Erythroblast (primary cell): ENCODE measurements around the gene LRMDA.

Experiments
- DNase-seq, 2 experiments: peaks; one replicate each; lab custom pipeline; 2025; lab: John Stamatoyannopoulos, UW
- GATA1 ChIP-seq: IDR thresholded peaks from 2 replicates; pipeline ENCODE4 v1.6.1; 2011; ENCODE audit warnings: low read depth, mild to moderate bottlenecking, control low read depth, low read length, moderate library complexity
- POLR2A ChIP-seq: IDR thresholded peaks from 2 replicates; pipeline ENCODE4 v1.6.1; 2011; ENCODE audit warnings: mild to moderate bottlenecking, low read length

The LRMDA gene

GRCh38 chr10:75663947-75664664, 232.7 kb downstream of the LRMDA start:
- DNase-seq = peak; percentile 17 to 46
- no peak for TF ChIP-seq GATA1
- no peak for TF ChIP-seq POLR2A

DNA sequence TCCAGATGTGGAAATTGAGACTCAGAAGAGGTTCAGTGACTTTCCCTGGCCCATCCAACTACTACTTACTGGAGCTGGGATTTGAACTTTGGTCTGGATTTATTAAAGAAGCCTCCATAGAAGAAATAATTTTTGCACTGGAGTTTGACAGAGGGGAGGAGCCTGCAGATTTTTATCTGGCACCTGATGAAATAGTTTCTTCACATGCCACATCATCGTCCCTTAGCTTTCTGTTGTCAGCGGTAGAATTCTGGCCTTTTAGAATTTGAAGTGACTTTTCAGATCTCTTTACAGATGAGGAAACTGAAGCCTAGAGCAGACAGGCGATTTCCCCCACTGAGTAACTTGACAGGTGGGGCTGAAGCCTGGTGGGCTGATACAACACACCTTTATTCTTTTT, 233.5 kb downstream of the LRMDA start:
- TF ChIP-seq POLR2A (no peak), GATA1 (no peak)
- DNase-seq = peak; percentile 16 to 60

- TF ChIP-seq GATA1 (no peak), POLR2A (no peak)
- DNase-seq = no peak
Measured at GRCh38 chr10:75665707-75666106, 234.3 kb downstream of the LRMDA start.

DNA sequence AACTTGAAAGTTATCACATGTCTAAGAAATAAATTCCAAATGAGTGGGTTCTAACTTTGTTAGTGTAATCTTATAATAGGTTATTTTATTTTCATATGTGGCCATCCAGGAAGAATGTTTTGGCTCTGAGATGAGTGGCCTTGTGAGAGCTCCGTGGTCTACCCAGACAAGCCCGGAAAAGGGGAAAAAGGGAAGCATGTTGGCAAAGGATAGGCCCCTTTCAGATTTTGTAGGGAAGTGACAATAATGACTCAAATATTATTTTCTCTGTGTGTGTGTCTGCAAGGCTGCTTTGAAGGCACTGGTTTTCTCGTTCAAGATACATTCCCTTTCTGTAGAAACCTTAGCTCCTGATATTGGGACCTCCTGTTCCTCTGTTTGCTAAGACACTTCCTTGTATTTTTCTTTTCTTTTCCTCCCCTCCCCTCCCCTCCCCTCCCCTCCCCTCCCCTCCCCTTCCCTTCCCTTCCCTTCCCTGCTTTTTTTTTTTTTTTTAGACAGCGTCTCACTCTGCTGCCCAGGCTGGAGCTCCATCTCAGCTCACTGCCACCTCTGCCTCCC, 240.8 kb downstream of the LRMDA start:
- DNase-seq = no peak
- TF ChIP-seq GATA1 (no peak), POLR2A (no peak)

DNA sequence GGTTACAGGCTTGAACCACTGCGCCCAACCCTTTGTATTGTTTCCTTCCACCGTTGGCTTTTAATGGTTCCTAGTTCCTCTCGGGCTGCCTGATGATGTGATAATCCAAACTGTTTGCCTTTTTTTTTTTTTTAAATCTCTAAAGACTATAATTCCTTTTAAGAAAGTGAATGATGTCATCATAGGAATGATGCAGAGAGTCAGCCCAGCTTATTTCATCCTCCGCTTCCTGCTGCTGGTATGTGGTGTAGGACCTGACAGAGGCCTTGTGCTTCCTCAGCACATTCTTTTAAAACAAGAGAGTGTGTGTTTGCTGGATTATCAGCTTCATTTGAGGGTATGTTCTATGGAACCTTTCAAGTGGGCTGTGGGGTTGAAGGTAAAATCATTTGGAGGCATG, 241.4 kb downstream of the LRMDA start:
- DNase-seq = no peak
- no peak for TF ChIP-seq POLR2A

- TF ChIP-seq GATA1 (no peak), POLR2A (no peak)
Measured at GRCh38 chr10:75677541-75677940, 246.1 kb downstream of the LRMDA start.

DNA sequence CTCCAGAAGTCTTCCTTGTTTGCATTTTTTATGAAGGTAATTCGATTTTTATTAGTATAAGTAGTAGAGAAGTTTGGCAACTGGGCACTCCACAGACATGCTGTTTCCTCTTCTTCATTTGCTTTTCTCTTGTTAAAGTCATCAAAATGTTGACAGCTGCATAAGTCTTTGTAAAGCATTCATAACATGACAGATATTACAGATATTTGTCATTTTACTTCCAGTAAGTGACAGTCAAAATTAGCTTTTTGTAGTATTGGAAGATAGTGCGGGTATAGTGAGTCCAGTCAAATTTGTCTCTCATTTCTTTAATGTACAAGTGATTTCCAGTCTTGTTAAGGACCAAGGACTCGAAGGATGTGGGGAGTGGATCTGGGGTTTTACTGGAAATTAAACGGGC, 247.1 kb downstream of the LRMDA start:
- no peak for DNase-seq
- TF ChIP-seq GATA1 (no peak), POLR2A (no peak)

More at GRCh38 chr10:75677541-75677940, 246.1 kb downstream of the LRMDA start:
- no peak for DNase-seq

GRCh38 chr10:75679536-75679935, 248.1 kb downstream of the LRMDA start:
- DNase-seq = no peak
- TF ChIP-seq GATA1 (no peak), POLR2A (no peak)

GRCh38 chr10:75681334-75681733, 249.9 kb downstream of the LRMDA start:
- TF ChIP-seq GATA1 = no peak

DNA sequence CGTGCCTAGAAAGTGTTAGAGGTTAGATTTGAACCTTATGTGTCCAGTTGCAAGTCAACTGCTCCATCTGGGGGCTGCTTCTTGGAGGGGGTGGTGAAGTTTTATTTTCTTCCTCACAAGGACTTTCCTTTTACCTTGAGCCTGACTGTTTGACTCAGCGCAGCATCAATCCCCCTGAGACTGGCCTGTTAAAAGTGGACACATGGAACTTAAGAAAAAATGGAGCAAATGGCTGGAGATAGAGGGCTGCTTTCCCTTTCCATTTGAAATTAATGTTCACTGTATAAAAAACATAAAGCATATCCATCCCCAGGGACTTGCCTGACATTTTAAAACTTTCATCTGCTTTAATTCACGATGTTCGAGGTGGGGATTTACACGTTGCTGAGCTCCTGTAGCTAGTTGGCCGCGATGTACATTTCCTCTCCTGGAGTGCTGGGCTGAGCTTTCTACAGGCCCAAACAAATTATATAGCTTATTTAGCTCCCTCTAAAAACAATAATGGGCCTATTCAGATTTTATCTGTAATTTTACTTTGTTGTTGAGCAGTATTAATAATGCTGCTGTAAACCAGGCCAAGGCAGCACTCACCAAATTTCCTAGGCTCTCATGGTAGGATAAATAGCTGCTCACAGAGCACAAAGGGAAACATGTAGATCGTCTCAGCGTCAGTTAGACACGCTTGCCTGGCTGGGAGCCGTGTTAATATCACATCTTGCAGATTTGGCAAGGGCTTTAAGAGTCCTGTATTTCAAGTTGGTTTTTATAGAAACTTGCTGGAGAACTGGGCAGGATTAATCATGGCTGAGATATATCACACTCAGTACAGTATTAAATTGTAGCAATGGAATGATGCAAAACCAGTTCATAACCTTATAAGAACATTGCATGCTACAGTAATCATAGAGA, 251.5 kb downstream of the LRMDA start:
- DNase-seq = no peak
- TF ChIP-seq GATA1 (no peak), POLR2A (no peak)

More at GRCh38 chr10:75681334-75681733, 249.9 kb downstream of the LRMDA start:
- DNase-seq = no peak

GRCh38 chr10:75685187-75685586, 253.8 kb downstream of the LRMDA start:
- no peak for DNase-seq
- no peak for TF ChIP-seq GATA1
- no peak for TF ChIP-seq POLR2A

GRCh38 chr10:75688506-75689300, 257.3 kb downstream of the LRMDA start:
- no peak for TF ChIP-seq POLR2A
- no peak for TF ChIP-seq GATA1
- DNase-seq = no peak

DNA sequence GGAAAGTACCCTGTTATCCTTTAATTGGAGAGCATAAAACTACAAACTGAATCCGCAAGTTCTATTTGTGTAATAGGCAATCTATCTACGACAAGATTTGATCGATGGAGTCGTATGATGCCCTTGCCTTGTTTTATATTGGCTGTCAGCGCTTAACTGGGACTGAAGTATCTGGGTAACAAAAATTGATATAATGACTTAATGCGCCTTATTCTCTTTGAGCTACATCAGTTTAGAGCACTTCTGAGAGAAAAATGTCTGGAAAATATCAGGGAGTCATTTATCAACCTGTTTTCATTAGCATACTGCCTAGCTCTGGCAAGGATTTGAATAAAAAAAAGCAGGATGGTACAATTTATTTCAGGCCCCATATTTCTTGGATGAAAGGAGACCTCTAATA, 262.1 kb downstream of the LRMDA start:
- TF ChIP-seq POLR2A (no peak), GATA1 (no peak)
- no peak for DNase-seq
